Measurements from ENCODE around the gene CAPZB.
"Not testable (repeated sequence)": the region's sequence is repeated elsewhere in the genome, so short reads cannot be mapped to it uniquely, and the experiment has no call there.

Gene CAPZB

GRCh38 chr1:19485362-19486187 lies at the start of gene CAPZB:
Gene CAPZB, minus strand, starts transcription at chr1:19485539. Its CDS starts 101 bp downstream, at chr1:19485438.
- peak; percentile 98 for DNase-seq

DNA sequence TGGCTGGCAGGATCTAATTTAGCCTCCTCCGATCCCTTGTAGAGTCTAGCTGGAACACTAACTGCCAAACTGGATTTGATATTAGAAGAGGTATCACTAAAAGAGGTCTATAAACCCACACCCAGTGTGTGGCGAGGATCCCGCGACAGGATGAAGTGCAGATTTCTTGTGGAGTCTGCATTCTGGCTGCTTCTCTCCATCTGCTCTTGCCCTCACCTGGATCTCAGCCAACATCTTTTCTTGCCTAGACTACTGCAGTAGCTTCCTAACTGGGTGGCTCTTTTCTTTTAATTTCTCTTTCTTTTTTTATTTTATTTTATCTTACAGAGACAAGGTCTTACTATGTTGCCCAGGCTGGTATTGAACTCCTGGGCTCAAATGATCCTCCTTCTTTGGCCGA lies 48.9 kb upstream of the CAPZB start:
- no peak for DNase-seq

- no peak for DNase-seq
Observed at GRCh38 chr1:19533626-19534025, 48.3 kb upstream of the CAPZB start.

DNA sequence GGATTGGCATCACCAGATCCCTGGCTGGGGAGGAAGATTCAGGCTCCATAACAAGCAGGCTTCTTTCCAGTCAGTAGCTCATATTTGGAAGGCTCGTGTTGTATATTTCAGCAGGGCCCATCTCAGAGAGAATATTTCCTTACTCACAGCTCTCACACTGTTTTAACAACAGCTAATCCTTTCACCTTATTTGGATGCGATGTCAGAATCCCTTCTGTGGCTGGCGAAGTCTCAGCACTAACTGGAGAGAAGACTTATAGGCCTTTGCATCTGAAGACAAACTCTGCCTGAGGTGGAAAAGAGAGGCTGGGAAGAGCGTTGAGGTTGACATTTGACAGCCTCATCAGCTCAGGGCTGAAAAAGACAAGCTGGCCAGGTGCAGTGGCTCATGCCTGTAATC lies 47.2 kb upstream of the CAPZB start:
- DNase-seq = no peak

- DNase-seq = no peak
Observed at GRCh38 chr1:19529664-19530063, 44.3 kb upstream of the CAPZB start.

DNA sequence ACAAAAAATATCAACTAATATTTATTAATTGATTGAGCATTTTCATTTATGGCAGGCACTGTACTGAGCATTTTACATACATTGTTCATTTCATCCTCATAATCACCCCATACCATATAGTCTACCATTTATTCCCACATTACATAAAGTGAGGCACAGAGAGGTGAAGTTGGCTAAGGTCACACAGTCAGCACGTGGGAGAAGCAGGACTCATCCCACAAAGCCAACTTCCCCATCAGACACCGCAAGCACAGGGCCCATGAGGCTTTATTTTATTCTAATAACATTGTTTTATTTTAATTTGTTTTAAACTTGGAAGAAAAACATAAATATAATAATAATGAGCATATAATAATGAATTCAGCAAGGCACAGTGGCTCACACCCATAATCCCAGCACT lies 43.1 kb upstream of the CAPZB start:
- DNase-seq = no peak

- DNase-seq = no peak
Observed at GRCh38 chr1:19525607-19526545, 40.5 kb upstream of the CAPZB start.

DNA sequence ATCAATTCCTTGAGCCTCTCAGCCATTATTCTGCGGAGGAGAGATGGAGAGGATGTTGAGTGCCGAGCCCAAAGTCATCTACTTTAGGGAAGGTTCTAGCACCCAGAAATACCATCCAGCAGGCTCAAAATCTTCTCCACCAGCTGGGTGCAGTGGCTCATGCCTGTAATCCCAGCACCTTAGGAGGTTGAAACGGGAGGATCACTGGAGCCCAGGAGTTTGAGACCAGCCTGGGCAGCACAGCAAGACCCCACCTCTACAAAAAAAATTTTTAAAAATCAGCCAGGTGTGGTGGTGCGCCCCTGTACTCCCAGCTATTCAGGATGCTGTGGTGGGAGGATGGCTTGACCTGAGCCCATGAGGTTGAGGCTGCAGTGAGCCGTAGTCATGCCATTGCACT lies 39.5 kb upstream of the CAPZB start:
- no peak for DNase-seq

- DNase-seq = not testable (repeated sequence)
Observed at GRCh38 chr1:19522570-19522969, 37.2 kb upstream of the CAPZB start.

- DNase-seq = no peak
Observed at GRCh38 chr1:19521411-19521810, 36.1 kb upstream of the CAPZB start.

GRCh38 chr1:19517017-19517416 lies 31.7 kb upstream of the CAPZB start:
- DNase-seq = no peak

DNA sequence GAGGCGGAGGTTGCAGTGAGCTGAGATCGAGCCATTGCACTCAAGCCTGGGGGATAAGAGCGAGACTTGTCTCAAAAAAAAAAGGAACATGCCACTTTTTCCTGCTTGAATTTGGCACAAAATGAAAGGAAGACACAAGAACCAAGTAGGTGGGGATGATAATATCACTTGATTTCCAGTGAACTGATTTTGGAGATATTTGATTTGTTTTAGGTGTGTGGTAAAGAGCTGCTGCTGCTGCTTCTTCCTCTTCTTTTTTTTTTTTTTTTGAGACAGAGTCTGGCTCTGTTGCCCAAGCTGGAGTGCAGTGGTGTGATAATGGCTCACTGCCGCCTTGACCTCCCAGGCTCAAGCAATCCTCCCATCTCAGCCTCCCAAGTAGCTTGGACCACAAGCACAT lies 29.9 kb upstream of the CAPZB start:
- DNase-seq = no peak

DNA sequence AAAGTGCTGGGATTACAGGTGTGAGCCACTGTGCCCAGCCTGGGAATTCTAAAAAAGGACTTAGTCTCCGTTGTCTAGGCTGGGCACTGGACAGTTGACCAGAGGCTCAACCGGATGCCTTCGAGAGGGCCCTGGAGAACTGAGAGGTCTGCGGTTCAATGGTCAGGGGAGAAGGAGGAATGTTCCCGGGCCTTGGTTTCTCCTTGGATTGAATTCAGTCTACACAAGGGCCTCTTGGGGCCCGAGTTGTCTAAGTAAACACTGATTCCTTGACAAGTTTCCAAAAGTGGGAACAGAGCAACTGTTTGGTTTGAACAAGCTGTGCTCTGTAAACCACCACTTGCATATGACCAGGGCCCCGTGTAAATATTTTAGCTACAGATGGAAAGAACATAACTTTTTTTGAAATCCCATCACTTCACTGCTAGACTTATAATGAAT lies 29.1 kb upstream of the CAPZB start:
- DNase-seq = no peak

GRCh38 chr1:19512545-19512944 lies 27.2 kb upstream of the CAPZB start:
- DNase-seq = no peak

DNA sequence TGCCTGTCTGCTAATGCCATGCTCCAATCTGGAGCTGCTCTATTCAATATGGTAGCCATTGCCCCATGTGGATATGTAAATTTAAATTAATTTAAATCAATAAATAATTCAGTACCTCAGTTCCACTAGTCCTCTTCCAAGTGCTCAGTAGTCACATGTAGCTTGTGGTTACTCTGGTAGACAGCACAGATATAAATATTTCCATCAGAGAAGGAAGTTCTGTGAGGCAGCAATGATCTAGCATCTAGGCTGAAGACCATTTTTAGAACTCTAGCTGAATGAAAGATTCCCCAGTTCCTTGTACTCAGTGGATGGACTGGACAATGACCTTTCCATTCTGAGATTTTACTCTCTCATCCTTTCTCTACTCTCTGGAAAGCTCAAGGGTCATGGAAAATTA lies 25.8 kb upstream of the CAPZB start:
- no peak for DNase-seq

- not testable (repeated sequence) for DNase-seq
Observed at GRCh38 chr1:19509647-19510046, 24.3 kb upstream of the CAPZB start.

- DNase-seq = no peak
Observed at GRCh38 chr1:19507516-19507915, 22.2 kb upstream of the CAPZB start.

DNA sequence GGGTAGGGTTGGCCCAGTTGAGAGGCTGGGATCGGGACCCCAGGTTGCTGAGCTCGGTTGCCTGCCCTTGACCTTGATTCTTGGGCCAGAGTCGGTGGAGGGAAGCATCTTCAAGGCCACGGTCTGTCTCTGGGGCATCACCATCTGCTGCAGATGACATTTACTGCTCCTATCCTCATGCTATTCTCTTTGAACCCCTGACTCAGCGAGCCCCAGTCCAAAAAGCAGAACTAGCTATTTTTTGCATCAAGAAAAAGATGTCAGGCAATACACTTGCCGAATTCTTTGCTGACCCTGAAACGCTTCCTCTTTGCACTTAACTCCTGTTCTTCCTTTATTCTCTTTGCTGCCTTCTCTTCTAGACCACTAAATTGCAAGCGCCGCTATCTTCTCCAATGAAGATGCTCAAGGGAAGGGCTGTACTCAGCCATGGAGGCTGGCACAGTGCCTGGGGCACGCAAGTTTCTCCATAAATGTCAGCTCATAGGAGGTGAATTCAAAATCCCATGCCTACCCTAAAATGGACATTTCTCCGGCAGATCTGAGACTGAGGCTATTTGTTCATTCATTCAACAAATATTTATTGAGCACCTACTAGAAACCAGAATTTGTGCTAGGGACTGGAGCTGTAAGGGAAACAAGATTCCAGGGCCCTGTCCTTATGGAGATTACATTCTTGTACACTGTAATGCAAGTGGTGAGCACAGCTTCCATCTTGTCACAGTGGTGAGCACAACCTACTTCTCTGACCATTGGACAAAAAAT lies 20.5 kb upstream of the CAPZB start:
- DNase-seq = no peak

GRCh38 chr1:19504796-19505692 lies 19.7 kb upstream of the CAPZB start:
- DNase-seq = no peak

DNA sequence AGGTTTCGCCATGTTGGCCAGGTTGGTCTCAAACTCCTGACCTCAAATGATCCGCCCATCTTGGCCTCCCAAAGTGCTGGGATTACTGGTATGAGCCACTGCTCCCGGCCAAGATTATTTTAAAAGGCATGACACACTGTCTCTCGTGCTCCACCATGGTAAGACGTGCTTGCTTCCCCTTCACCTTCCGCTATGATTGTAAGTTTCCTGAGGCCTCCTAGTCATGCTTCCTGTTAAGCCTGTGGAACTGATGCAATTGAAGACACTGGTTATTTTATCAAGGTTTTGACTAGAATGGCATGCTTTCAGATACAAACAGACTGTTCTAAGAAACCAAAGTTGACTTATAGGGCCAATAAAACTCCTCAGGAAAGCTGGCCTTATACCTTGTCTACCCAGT lies 16.9 kb upstream of the CAPZB start:
- DNase-seq = not testable (repeated sequence)

DNA sequence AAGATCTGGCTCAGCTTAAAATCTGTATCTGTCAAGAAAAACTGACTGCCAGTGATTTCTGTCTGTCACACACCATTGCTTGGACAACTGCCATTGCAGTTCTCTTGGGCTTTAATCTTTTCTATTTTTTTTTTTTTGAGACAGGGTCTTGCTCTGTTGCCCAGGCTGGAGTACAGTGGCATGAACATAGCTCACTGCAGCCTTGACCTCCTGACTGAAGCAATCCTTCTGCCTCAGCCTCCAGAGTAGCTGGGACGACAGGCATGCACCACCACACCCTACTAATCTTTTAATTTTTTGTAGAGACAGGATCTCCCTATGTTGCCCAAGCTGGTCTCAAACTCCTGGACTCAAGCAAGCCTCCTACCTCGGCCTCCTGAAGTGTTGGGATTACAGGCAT lies 14.5 kb upstream of the CAPZB start:
- not testable (repeated sequence) for DNase-seq

DNA sequence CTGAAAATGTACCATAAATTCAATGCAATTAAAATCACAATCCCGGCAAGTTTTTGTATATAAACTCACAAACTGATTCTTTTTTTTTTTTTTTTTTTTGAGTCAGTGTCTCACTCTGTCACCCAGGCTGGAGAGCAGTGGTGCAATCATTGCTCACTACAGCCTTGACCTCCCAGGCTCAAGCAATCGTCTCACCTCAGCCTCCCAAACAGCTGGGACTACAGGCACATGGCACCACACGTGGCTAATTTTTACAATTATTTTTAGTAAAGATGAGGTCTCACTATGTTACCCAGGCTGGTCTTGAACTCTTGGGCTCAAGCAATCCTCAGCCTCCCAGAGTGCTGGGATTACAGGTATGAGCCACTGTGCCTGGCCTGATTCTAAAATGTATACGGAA lies 12.1 kb upstream of the CAPZB start:
- DNase-seq = not testable (repeated sequence)

All from activated effector memory CD4-positive, alpha-beta T cell treated with anti-CD3 and anti-CD28 coated beads, Interleukin-2, amount 50 U/mL, for 16 hours (primary cell).